Endodermal cell (in vitro differentiated cells): Measurements from ENCODE around the gene PPDPF. TPM values are rescaled to one million over a fixed set of nuclear protein-coding genes. Genes with fewer than 3 reads are reported as not detected.
A peak's percentile ranks its signal among the peaks of the same experiment; 100 is the strongest.

Experiments used
- DNase-seq: peaks from one replicate; pipeline ENCODE4 v3.0.0-alpha.2; 2017
- H3K27ac ChIP-seq: 2 replicates; pipeline ENCODE4 v1.5.1; 2013; ENCODE audit warnings: mild to moderate bottlenecking, low read depth, low read length, moderate library complexity
- H3K27me3 ChIP-seq: 2 replicates; pipeline ENCODE4 v1.6.1; 2013; ENCODE audit warnings: mild to moderate bottlenecking, low read length, moderate library complexity; ENCODE audit not compliant: insufficient read depth, control insufficient read depth, poor library complexity, severe bottlenecking
- H3K36me3 ChIP-seq: 2 replicates; pipeline ENCODE4 v1.7.0; 2013; ENCODE audit warnings: mild to moderate bottlenecking, low read length, moderate library complexity; ENCODE audit not compliant: control insufficient read depth, insufficient read depth
- H3K4me1 ChIP-seq: one replicate; pipeline ENCODE4 v1.7.0; 2013; ENCODE audit warnings: low read length; ENCODE audit not compliant: control insufficient read depth, insufficient read depth
- H3K4me3 ChIP-seq: 2 replicates; pipeline ENCODE4 v1.5.1; 2013; ENCODE audit warnings: mild to moderate bottlenecking, low read length, moderate library complexity
- H3K9ac ChIP-seq: 2 replicates; pipeline ENCODE4 v1.6.1; 2013; ENCODE audit warnings: mild to moderate bottlenecking, low read length, moderate library complexity; ENCODE audit not compliant: poor library complexity, severe bottlenecking; ENCODE audit errors: extremely low read depth
- H3K9me3 ChIP-seq: 2 replicates; pipeline ENCODE4 v1.6.1; 2013; ENCODE audit warnings: mild to moderate bottlenecking, low read length, moderate library complexity; ENCODE audit not compliant: control insufficient read depth
- H3K27ac Mint-ChIP-seq: 2 replicates; pipeline ENCODE4 v1.8.0; 2020; ENCODE audit warnings: mixed read lengths
- H3K27me3 Mint-ChIP-seq: 2 replicates; pipeline ENCODE4 v1.8.0; 2021; ENCODE audit warnings: mild to moderate bottlenecking, mixed read lengths; ENCODE audit not compliant: insufficient read depth
- H3K36me3 Mint-ChIP-seq: 2 replicates; pipeline ENCODE4 v1.8.0; 2020; ENCODE audit warnings: low read depth, mixed read lengths
- H3K4me1 Mint-ChIP-seq: 2 replicates; pipeline ENCODE4 v1.8.0; 2020; ENCODE audit warnings: mixed read lengths
- H3K4me3 Mint-ChIP-seq: 2 replicates; pipeline ENCODE4 v1.8.0; 2020; ENCODE audit warnings: mild to moderate bottlenecking, moderate library complexity, mixed read lengths
- H3K9me3 Mint-ChIP-seq: 2 replicates; pipeline ENCODE4 v1.8.0; 2020; ENCODE audit warnings: mild to moderate bottlenecking, mixed read lengths
- WGBS, 2 experiments: methylation state at CpG; one replicate each; pipeline versions ENCODE4 v1.1.5 to v1.1.7; 2013; ENCODE audit warnings: missing lambda C conversion rate in 2 of 2, mixed read lengths in 1 of 2; ENCODE audit not compliant: insufficient coverage in 1 of 2, insufficient read length in 1 of 2; 5-methylcytosine and 5-hydroxymethylcytosine counted together
- total RNA-seq, 2 donors: library from RNA; stranded (reverse); fragmentation: NEBNext Ultra II Directional in 1 of 2; extraction: Animal tissue kit (Norgen Biotek cat#: 25700) in 1 of 2; gene quantifications; 2 replicates in 1 of 2; 3 replicates in 1 of 2; pipeline ENCODE4 v1.2.1, GENCODE V29; 2021
- TF ChIP-seq, protein P1 (sequence below): fragments of 200-600 bp; sonication (generic); conservative IDR thresholded peaks from 2 replicates; pipeline ENCODE4 v1.5.0; 2021; ENCODE audit warnings: antibody characterized with exemption, mild to moderate bottlenecking

PPDPF gene
- total RNA-seq, 2 donors from 2014 or later: 247 to 296 TPM

DNA sequence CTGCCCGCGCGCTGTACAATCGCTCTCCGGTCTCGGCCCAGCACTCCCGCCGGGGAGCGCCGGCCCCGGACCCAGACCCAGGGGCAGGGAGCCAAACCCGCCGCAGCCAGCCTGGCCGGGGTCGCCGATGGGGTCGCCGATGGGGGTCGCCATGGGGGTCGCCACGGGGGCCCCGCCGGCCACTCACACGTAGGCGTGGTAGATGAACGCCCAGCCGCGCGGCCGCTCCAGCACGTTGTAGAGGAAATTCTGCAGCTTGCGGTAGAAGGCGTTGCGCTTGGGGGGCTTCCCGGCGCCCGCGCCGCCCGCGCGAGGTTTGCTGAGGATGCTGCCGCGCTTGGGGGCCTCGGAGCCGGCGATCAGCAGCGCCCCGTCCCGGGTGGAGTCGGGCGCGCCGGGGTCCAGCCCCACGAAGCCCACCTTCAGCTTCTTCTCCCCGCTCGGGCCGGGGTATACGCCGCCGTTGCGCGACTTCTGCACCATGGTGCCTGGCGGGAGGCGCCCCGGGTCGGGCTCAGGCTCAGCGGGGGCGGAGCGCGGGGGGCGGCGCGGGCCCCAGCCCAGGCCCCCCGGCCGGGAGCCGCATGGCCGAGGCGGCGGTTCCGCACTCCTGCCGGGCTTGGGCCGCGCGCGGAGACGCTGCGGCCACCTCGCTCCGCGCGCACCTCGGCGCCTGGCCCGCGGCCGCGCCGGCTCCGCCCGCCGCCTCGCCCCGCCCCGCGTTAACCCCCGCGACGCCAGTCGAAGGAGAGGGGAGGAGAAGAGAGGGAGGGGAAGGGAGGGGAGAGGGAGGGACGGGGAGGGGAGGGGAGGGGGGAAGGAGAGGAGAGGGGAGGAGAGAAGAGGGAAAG, 48.4 kb upstream of the PPDPF start, which contains the start of gene KCNQ2:
Gene KCNQ2, minus strand, starts transcription at position 675 of the 851 bp plus-strand sequence. Its CDS starts 192 bp downstream, at position 483.
- DNase-seq: peak; percentile 82
- no peaks in the 10 kb centered on the region for H3K36me3 Mint-ChIP-seq
- H3K9me3 Mint-ChIP-seq: no peaks in the 10 kb centered on the region
- 0 to 2% methylated on average over 25 to 100 of the region's 111 CpGs for WGBS, 2 experiments
- H3K4me1 Mint-ChIP-seq: no peaks in the 10 kb centered on the region
- H3K27ac Mint-ChIP-seq: no peak within 1 kb of the TSS
- H3K4me3 Mint-ChIP-seq: peak within 1 kb of the TSS; percentile 57
- TF ChIP-seq, protein P1, sequence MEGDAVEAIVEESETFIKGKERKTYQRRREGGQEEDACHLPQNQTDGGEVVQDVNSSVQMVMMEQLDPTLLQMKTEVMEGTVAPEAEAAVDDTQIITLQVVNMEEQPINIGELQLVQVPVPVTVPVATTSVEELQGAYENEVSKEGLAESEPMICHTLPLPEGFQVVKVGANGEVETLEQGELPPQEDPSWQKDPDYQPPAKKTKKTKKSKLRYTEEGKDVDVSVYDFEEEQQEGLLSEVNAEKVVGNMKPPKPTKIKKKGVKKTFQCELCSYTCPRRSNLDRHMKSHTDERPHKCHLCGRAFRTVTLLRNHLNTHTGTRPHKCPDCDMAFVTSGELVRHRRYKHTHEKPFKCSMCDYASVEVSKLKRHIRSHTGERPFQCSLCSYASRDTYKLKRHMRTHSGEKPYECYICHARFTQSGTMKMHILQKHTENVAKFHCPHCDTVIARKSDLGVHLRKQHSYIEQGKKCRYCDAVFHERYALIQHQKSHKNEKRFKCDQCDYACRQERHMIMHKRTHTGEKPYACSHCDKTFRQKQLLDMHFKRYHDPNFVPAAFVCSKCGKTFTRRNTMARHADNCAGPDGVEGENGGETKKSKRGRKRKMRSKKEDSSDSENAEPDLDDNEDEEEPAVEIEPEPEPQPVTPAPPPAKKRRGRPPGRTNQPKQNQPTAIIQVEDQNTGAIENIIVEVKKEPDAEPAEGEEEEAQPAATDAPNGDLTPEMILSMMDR: no peak
- H3K27ac ChIP-seq: no peak within 1 kb of the TSS
- H3K27me3 ChIP-seq: peaks cover 28% of the 10 kb centered on the region
- H3K4me3 ChIP-seq: peak within 1 kb of the TSS; percentile 53
- peaks cover 32% of the 10 kb centered on the region for H3K27me3 Mint-ChIP-seq
- H3K36me3 ChIP-seq: no peaks in the 10 kb centered on the region
- no peak within 1 kb of the TSS for H3K9ac ChIP-seq
- no peaks in the 10 kb centered on the region for H3K4me1 ChIP-seq
- no peaks in the 10 kb centered on the region for H3K9me3 ChIP-seq

DNA sequence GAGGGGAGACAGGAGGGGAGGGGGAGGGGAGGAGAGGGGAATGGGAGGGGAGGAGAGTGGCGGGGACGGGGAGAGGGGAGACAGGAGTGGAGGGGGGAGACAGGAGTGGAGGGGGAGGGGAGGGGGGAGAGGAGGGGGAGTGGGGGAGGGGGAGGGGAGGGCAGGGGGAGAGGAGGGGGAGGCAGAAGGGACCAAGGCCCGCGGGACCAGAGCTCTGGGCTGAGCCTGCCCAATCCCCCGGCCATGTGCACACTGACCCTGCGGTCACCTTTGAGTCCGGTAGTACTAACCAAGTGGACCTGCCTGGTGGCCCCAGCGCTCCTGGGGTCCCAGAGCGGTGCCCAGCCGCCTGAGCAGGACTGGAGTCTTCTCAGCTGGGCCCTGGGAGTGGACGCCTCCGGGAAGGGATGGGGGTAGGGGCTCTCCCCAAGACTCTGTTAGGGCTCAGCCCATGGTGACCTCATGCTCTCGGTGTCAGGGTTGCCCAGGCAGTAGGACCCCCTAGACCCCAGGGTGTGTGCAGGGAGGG, 47.6 kb upstream of the PPDPF start:
- DNase-seq: no peak
- H3K27me3 ChIP-seq: peaks cover 28% of the 10 kb centered on the region
- H3K27ac ChIP-seq: no peak overlapping the region
- no peak overlapping the region for H3K9ac ChIP-seq
- Mint-ChIP-seq H3K27me3 (peaks cover 32% of the 10 kb centered on the region), H3K27ac (no peak overlapping the region), H3K4me3 (peak overlapping the region; percentile 11), H3K4me1 (no peaks in the 10 kb centered on the region), H3K36me3 (no peaks in the 10 kb centered on the region), H3K9me3 (no peaks in the 10 kb centered on the region)
- H3K36me3 ChIP-seq: no peaks in the 10 kb centered on the region
- 72 to 82% methylated on average over 6 to 11 of the region's 13 CpGs for WGBS, 2 experiments
- no peaks in the 10 kb centered on the region for H3K4me1 ChIP-seq
- H3K4me3 ChIP-seq: no peak overlapping the region
- TF ChIP-seq, protein P1: no peak
- no peaks in the 10 kb centered on the region for H3K9me3 ChIP-seq

DNA sequence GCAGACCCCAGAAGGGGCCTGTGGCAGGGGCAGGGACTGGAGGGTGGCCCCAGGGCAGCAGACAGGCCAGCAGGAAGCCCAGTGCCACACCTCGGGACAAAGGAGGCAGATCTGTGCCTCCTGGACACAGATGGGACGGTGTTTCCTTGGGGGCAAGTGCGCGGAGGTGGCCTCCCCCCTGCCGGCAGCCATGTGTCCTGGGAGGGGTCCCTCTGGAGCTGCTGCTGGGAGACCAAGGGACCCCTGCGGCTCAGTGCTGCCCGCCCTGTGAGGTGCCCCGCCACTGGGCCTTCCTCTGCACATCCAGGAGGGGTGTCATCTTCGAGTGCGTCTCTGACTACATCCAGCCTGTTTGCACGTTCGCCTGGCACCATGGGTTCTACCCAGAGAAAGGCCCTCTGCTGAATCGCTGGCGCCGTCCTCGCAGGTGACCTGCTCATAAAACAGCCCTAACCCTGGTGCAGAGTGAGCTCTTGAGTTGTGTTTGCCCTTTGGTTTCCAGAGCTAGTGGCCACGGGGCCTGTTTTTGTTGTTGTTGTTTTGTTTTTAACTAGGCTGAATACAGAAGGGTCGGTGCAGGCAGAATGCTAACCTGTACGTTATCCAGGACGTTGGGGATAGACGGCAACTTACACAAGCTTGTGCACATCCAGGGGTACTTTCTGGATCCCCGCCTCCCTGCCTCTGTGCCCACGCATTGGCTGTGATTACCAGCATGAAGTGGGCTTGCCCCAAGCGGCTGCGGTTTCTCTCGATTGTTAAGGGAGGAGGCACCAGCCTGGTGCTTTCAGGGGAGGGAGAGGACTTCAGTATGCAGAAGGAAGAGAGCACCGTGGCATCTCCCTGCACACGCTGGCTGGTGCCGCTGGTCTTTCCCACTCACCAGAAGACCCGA, 46.8 kb upstream of the PPDPF start:
- Histone ChIP-seq H3K4me1 (no peaks in the 10 kb centered on the region), H3K27me3 (peaks cover 28% of the 10 kb centered on the region)
- WGBS, 2 experiments: 43 to 59% methylated on average over 25 to 30 of the region's 30 CpGs

More for the DNA sequence above, 46.8 kb upstream of the PPDPF start:
- H3K9ac ChIP-seq: no peak overlapping the region
- no peak for DNase-seq
- peaks cover 31% of the 10 kb centered on the region for H3K27me3 Mint-ChIP-seq
- H3K4me1 Mint-ChIP-seq: no peaks in the 10 kb centered on the region
- no peaks in the 10 kb centered on the region for H3K9me3 ChIP-seq
- H3K27ac Mint-ChIP-seq: no peak overlapping the region
- H3K36me3 Mint-ChIP-seq: no peaks in the 10 kb centered on the region
- H3K4me3 Mint-ChIP-seq: peak overlapping the region; percentile 11
- no peaks in the 10 kb centered on the region for H3K9me3 Mint-ChIP-seq
- TF ChIP-seq, protein P1: no peak
- H3K36me3 ChIP-seq: no peaks in the 10 kb centered on the region
- H3K4me3 ChIP-seq: no peak overlapping the region
- peak overlapping the region; percentile 38 for H3K27ac ChIP-seq
